Measurements from ENCODE around the gene AFF2.

DNA sequence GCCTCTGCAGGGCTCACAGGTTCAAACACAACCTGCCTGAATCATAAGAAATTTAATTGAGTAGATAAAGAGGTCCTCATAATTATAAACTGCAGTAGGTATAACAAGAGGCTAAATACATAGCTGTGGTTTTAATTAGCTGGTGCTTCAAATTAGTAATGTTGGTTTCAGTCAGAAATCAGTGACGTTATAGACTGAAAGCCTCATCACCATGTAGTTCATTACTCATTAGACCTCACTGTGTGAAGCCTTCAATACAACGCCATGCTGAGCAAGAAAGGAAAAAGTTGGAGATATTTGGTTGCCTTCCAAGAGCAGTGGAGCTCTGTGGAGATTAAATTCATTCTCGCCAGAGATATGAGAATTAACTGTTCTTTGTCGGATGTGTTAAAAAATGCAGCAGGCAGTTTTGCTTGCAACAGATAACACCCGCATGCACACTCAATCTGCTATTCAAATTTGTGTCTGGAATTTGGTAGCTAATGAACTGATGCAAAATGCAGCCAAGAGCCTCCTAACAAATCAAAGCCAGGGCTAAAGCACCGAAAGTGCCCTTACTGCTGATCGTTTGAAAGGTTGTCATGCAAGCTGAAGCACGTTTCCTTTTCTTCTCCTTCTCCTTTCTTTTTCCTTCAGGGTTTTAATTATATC lies 148.9 kb downstream of the AFF2 start:
- TF ChIP-seq, protein P1, sequence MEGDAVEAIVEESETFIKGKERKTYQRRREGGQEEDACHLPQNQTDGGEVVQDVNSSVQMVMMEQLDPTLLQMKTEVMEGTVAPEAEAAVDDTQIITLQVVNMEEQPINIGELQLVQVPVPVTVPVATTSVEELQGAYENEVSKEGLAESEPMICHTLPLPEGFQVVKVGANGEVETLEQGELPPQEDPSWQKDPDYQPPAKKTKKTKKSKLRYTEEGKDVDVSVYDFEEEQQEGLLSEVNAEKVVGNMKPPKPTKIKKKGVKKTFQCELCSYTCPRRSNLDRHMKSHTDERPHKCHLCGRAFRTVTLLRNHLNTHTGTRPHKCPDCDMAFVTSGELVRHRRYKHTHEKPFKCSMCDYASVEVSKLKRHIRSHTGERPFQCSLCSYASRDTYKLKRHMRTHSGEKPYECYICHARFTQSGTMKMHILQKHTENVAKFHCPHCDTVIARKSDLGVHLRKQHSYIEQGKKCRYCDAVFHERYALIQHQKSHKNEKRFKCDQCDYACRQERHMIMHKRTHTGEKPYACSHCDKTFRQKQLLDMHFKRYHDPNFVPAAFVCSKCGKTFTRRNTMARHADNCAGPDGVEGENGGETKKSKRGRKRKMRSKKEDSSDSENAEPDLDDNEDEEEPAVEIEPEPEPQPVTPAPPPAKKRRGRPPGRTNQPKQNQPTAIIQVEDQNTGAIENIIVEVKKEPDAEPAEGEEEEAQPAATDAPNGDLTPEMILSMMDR (IDR thresholded peaks at IDR 0.05 in 8 of 11, conservative IDR thresholded peaks at IDR 0.05 in 3 of 11): no peak
- TF ChIP-seq POLR2A (IDR thresholded peaks at IDR 0.05): no peak
